Sigmoid colon (tissue), 4 donors: ENCODE data around the gene TBC1D8.

Experiments used
- CTCF ChIP-seq, 4 experiments: fragments of 450-650 bp in 3 of 4; fragments of 200-600 bp in 1 of 4; IDR thresholded peaks; one replicate each; pipeline ENCODE4 v1.5.1; 2016 to 2019; ENCODE audit warnings: antibody characterized with exemption in 4 of 4, mild to moderate bottlenecking in 3 of 4, moderate library complexity in 2 of 4
- EP300 ChIP-seq, 4 donors: sonication (generic); formaldehyde crosslinking; IDR thresholded peaks; one replicate each; pipeline ENCODE4 v1.6.1; 2017; ENCODE audit warnings: antibody characterized with exemption in 4 of 4
- POLR2A ChIP-seq, 2 donors: fragments of 450-650 bp; IDR thresholded peaks; one replicate each; pipeline ENCODE4 v1.6.1; 2016; ENCODE audit warnings: antibody characterized with exemption in 2 of 2, mild to moderate bottlenecking in 2 of 2, moderate library complexity in 2 of 2
- POLR2AphosphoS5 ChIP-seq, 4 donors: sonication (generic); formaldehyde crosslinking; IDR thresholded peaks; one replicate each; pipeline ENCODE4 v1.6.1; 2017; ENCODE audit warnings: antibody characterized with exemption in 4 of 4

- TF ChIP-seq CTCF (IDR thresholded peaks at IDR 0.05) (no peak), POLR2AphosphoS5 (IDR thresholded peaks at IDR 0.05) (no peak), POLR2A (IDR thresholded peaks at IDR 0.05) (no peak), EP300 (IDR thresholded peaks at IDR 0.05) (no peak)
These were observed 103.4 kb downstream of the TBC1D8 start for GRCh38 chr2:101047774-101048173.
